MCF 10A (cell line): ENCODE measurements around the gene BLM. TPM values are rescaled to one million over a fixed set of nuclear protein-coding genes. Genes with fewer than 3 reads are reported as not detected.
A peak's percentile ranks its signal among the peaks of the same experiment; 100 is the strongest.

Source experiments
- BruUV-seq: library from RNA; stranded (reverse); fragments of 400-500 nt; replicated peaks from 2 replicates; lab custom pipeline; 2021; lab: Mats Ljungman, UMichigan
- CTCF ChIA-PET: fragments of 300-600 bp; sonication (Branson Sonifier 250); formaldehyde crosslinking; extraction: SDS; loops from one replicate; lab custom pipeline; 2021; ENCODE audit warnings: antibody characterized with exemption, inconsistent platforms; lab: Yijun Ruan, JAX
- POLR2A ChIA-PET: fragments of 300-600, 350-650 bp; sonication (Branson Sonifier 250); formaldehyde crosslinking; extraction: SDS; loops from one replicate; lab custom pipeline; 2020; ENCODE audit warnings: antibody characterized with exemption, inconsistent platforms; lab: Yijun Ruan, JAX
- DNase-seq: peaks from one replicate; pipeline ENCODE4 v3.0.0-alpha.2; 2018; ENCODE audit not compliant: unreplicated experiment
- H3K27ac Mint-ChIP-seq: one replicate; pipeline ENCODE4 v1.8.0; 2022; ENCODE audit warnings: mild to moderate bottlenecking, low read depth, mixed read lengths; ENCODE audit not compliant: unreplicated experiment
- H3K27me3 Mint-ChIP-seq: one replicate; pipeline ENCODE4 v1.8.0; 2022; ENCODE audit warnings: mixed read lengths; ENCODE audit not compliant: insufficient read depth, unreplicated experiment
- H3K36me3 Mint-ChIP-seq: one replicate; pipeline ENCODE4 v1.8.0; 2022; ENCODE audit warnings: mild to moderate bottlenecking, moderate library complexity, mixed read lengths; ENCODE audit not compliant: insufficient read depth, unreplicated experiment
- H3K4me1 Mint-ChIP-seq: one replicate; pipeline ENCODE4 v1.8.0; 2022; ENCODE audit warnings: mixed read lengths; ENCODE audit not compliant: insufficient read depth, unreplicated experiment
- H3K4me3 Mint-ChIP-seq: one replicate; pipeline ENCODE4 v1.8.0; 2022; ENCODE audit warnings: mild to moderate bottlenecking, moderate library complexity, mixed read lengths; ENCODE audit not compliant: unreplicated experiment
- H3K9me3 Mint-ChIP-seq: one replicate; pipeline ENCODE4 v1.8.0; 2022; ENCODE audit warnings: mixed read lengths; ENCODE audit not compliant: unreplicated experiment
- CTCF ChIP-seq: fragments of 200-600 bp; IDR thresholded peaks from one replicate; pipeline ENCODE4 v1.8.0; 2022; ENCODE audit warnings: antibody characterized with exemption, mild to moderate bottlenecking; ENCODE audit not compliant: unreplicated experiment
- intact Hi-C: fragments of 100-400 bp; cut with micrococcal nuclease; formaldehyde crosslinking; loops from 2 replicates; pipeline ENCODE4 v1.14.1; 2022
- total RNA-seq: library from RNA; stranded (reverse); gene quantifications from 2 replicates; pipeline ENCODE4 v1.2.3, GENCODE V29; 2022

BLM gene
- total RNA-seq, 1 experiment from 2014 or later: 5.2 TPM

DNA sequence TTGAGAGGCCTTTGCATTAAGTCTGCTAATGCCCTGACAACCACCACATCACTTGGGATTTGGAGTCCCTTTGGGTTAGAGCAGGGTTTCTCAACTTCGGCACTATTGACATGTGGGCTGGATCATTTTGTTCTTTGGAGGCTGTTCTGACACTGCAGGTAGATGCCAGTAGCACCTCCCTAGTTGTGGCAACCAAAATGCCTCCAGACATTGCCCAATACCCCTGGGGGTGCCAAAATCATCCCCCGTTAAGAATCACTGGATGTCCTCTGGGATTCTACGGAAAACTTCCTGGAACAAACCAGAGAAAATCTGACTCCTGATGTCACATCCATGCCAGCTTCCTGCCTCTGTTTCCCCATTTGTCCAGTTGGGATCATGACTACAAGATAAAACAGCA lies 37.2 kb upstream of the BLM start:
- no peak for TF ChIP-seq CTCF
- H3K4me1 Mint-ChIP-seq: peaks cover 26% of the 10 kb centered on the region
- peak; percentile 59 for DNase-seq
- BruUV-seq: no TSS peak
- peak overlapping the region; percentile 90 for H3K27ac Mint-ChIP-seq
- no peaks in the 10 kb centered on the region for H3K27me3 Mint-ChIP-seq
- H3K4me3 Mint-ChIP-seq: peak overlapping the region; percentile 39
- POLR2A ChIA-PET: interaction anchor here (0.7 to 6.4 kb wide), 2 partner anchors 13 to 81 kb away, joined by 3 to 31 read pairs; no protein-coding TSS in a partner anchor
- intact Hi-C loops: loop anchor here (1.0 kb wide), 1 partner anchor 20 kb away; no protein-coding TSS in a partner anchor
- no peaks in the 10 kb centered on the region for H3K9me3 Mint-ChIP-seq
- H3K36me3 Mint-ChIP-seq: no peaks in the 10 kb centered on the region
- CTCF ChIA-PET: interaction anchor here (1.1 kb wide), 2 partner anchors 12 to 13 kb away, joined by 3 read pairs; no protein-coding TSS in a partner anchor

GRCh38 chr15:90680371-90680935 lies 36.7 kb upstream of the BLM start:
- Mint-ChIP-seq H3K4me3 (peak overlapping the region; percentile 39), H3K4me1 (peaks cover 26% of the 10 kb centered on the region), H3K27me3 (no peaks in the 10 kb centered on the region), H3K27ac (peak overlapping the region; percentile 90), H3K9me3 (no peaks in the 10 kb centered on the region), H3K36me3 (no peaks in the 10 kb centered on the region)
- ChIA-PET POLR2A (interaction anchor here (0.6 to 6.4 kb wide), 6 partner anchors 14 to 342 kb away, joined by 3 to 31 read pairs (median 4); partner anchors contain the start of gene UNC45A), CTCF (interaction anchor here (1.1 to 2.4 kb wide), 2 partner anchors 12 to 32 kb away, joined by 3 to 8 read pairs; no protein-coding TSS in a partner anchor)
- no peak for TF ChIP-seq CTCF
- peak; percentile 76 for DNase-seq
- intact Hi-C loops: loop anchor here (1.0 kb wide), 1 partner anchor 20 kb away; no protein-coding TSS in a partner anchor
- BruUV-seq: no TSS peak

DNA sequence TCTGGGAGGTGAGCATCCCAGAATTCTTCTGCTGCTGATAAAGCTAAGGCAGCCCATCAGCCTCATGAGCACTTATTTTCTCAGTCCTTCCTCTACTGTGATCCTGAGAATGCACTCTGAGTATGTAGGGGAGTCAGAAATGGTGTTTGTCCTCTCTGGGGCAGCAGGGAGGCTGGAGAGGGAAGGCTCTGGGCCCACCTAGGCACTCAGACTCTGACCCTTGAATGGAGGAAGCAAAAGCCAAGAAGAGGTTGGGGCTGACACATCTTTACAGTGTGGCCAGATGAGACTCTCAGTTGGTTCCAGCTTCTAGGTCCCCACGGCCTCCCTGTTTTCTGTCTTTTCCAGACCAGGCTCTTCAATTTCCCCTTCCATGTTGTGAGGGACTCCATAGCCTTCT lies 36.1 kb upstream of the BLM start:
- peak overlapping the region; percentile 90 for H3K27ac Mint-ChIP-seq
- BruUV-seq: no TSS peak
- intact Hi-C loops: no loop called here
- no peaks in the 10 kb centered on the region for H3K27me3 Mint-ChIP-seq
- peaks cover 26% of the 10 kb centered on the region for H3K4me1 Mint-ChIP-seq
- no peak for DNase-seq
- H3K36me3 Mint-ChIP-seq: no peaks in the 10 kb centered on the region
- ChIA-PET POLR2A (interaction anchor here (0.6 to 6.4 kb wide), 5 partner anchors 15 to 342 kb away, joined by 3 to 31 read pairs (median 4); partner anchors contain the start of gene UNC45A), CTCF (interaction anchor here (0.5 to 2.4 kb wide), 5 partner anchors 12 to 320 kb away, joined by 3 to 8 read pairs (median 3); no protein-coding TSS in a partner anchor)
- no peak overlapping the region for H3K4me3 Mint-ChIP-seq
- no peaks in the 10 kb centered on the region for H3K9me3 Mint-ChIP-seq
- TF ChIP-seq CTCF: no peak

- H3K4me1 Mint-ChIP-seq: peaks cover 26% of the 10 kb centered on the region
Measured at GRCh38 chr15:90681480-90681879, 35.7 kb upstream of the BLM start.

More at GRCh38 chr15:90681480-90681879, 35.7 kb upstream of the BLM start:
- no peak for TF ChIP-seq CTCF
- intact Hi-C loops: no loop called here
- ChIA-PET CTCF (interaction anchor here (0.5 to 2.4 kb wide), 6 partner anchors 13 to 320 kb away, joined by 3 to 8 read pairs (median 3); no protein-coding TSS in a partner anchor), POLR2A (interaction anchor here (0.5 to 6.4 kb wide), 4 partner anchors 15 to 319 kb away, joined by 3 to 31 read pairs (median 4); partner anchors contain the start of gene UNC45A)
- no peaks in the 10 kb centered on the region for H3K9me3 Mint-ChIP-seq
- no peaks in the 10 kb centered on the region for H3K27me3 Mint-ChIP-seq
- H3K36me3 Mint-ChIP-seq: no peaks in the 10 kb centered on the region
- DNase-seq: peak; percentile 72
- BruUV-seq: no TSS peak
- no peak overlapping the region for H3K27ac Mint-ChIP-seq
- no peak overlapping the region for H3K4me3 Mint-ChIP-seq
